IPS-18c (cell line): ENCODE data around the gene SNHG17.
"Not testable (repeated sequence)": the region's sequence is repeated elsewhere in the genome, so short reads cannot be mapped to it uniquely, and the experiment has no call there.

Source experiments
- H3K4me3 ChIP-seq: 2 replicates; pipeline ENCODE4 v1.7.0; 2013; ENCODE audit warnings: low read depth, mild to moderate bottlenecking, low read length, moderate library complexity; ENCODE audit not compliant: insufficient read depth
- H3K9me3 ChIP-seq: one replicate; pipeline ENCODE4 v1.6.1; 2013; ENCODE audit warnings: mild to moderate bottlenecking, low read length, moderate library complexity; ENCODE audit not compliant: control insufficient read depth, insufficient read depth

Gene SNHG17

GRCh38 chr20:38434770-38435554, at the start of gene SNHG17:
SNHG17 (minus strand) TSS chr20:38435328.
- peak within 1 kb of the TSS; percentile 88 for H3K4me3 ChIP-seq
- no peaks in the 10 kb centered on the region for H3K9me3 ChIP-seq

- Histone ChIP-seq H3K4me3 (no peak overlapping the region), H3K9me3 (no peaks in the 10 kb centered on the region)
These were observed 44.5 kb upstream of the SNHG17 start for GRCh38 chr20:38479596-38479995.

- H3K4me3 ChIP-seq = no peak overlapping the region
These were observed 42.6 kb upstream of the SNHG17 start for GRCh38 chr20:38477747-38478146.

GRCh38 chr20:38473367-38473795, 38.3 kb upstream of the SNHG17 start:
- Histone ChIP-seq H3K4me3 (peak overlapping the region; percentile 84), H3K9me3 (no peaks in the 10 kb centered on the region)

More at GRCh38 chr20:38477747-38478146, 42.6 kb upstream of the SNHG17 start:
- H3K9me3 ChIP-seq = no peaks in the 10 kb centered on the region

- H3K9me3 ChIP-seq = no peaks in the 10 kb centered on the region
- peak within 1 kb of the TSS; percentile 84 for H3K4me3 ChIP-seq
These were observed 37.6 kb upstream of the SNHG17 start, which contains the start of gene RALGAPB for GRCh38 chr20:38472513-38473366. RALGAPB (plus strand) TSS chr20:38472843; CDS start chr20:38488433, 15,590 bp downstream.

- Histone ChIP-seq H3K4me3 (peak overlapping the region; percentile 73), H3K9me3 (no peaks in the 10 kb centered on the region)
These were observed 36.9 kb upstream of the SNHG17 start for GRCh38 chr20:38471987-38472512.

- Histone ChIP-seq H3K9me3 (no peaks in the 10 kb centered on the region), H3K4me3 (no peak overlapping the region)
These were observed 36.1 kb upstream of the SNHG17 start for GRCh38 chr20:38471245-38471644.

- Histone ChIP-seq H3K4me3 (no peak overlapping the region), H3K9me3 (no peaks in the 10 kb centered on the region)
These were observed 31.9 kb upstream of the SNHG17 start for GRCh38 chr20:38466983-38467382.

- Histone ChIP-seq H3K9me3 (no peaks in the 10 kb centered on the region), H3K4me3 (no peak overlapping the region)
These were observed 31.0 kb upstream of the SNHG17 start for GRCh38 chr20:38466171-38466570.

GRCh38 chr20:38461569-38461968, 26.4 kb upstream of the SNHG17 start:
- not testable (repeated sequence) for H3K9me3 ChIP-seq, H3K4me3 ChIP-seq

- H3K4me3 ChIP-seq, H3K9me3 ChIP-seq: not testable (repeated sequence)
These were observed 26.0 kb upstream of the SNHG17 start for GRCh38 chr20:38461167-38461566.

GRCh38 chr20:38460631-38461030, 25.5 kb upstream of the SNHG17 start:
- not testable (repeated sequence) for H3K4me3 ChIP-seq

GRCh38 chr20:38460040-38460623, 25.0 kb upstream of the SNHG17 start:
- no peaks in the 10 kb centered on the region for H3K9me3 ChIP-seq
- no peak overlapping the region for H3K4me3 ChIP-seq

More at GRCh38 chr20:38460631-38461030, 25.5 kb upstream of the SNHG17 start:
- not testable (repeated sequence) for H3K9me3 ChIP-seq

- Histone ChIP-seq H3K4me3 (no peak overlapping the region), H3K9me3 (no peaks in the 10 kb centered on the region)
These were observed 23.2 kb upstream of the SNHG17 start for GRCh38 chr20:38458314-38458713.

GRCh38 chr20:38454556-38455473, 19.7 kb upstream of the SNHG17 start:
- H3K9me3 ChIP-seq = no peaks in the 10 kb centered on the region
- no peak overlapping the region for H3K4me3 ChIP-seq

- no peak overlapping the region for H3K4me3 ChIP-seq
- H3K9me3 ChIP-seq = no peaks in the 10 kb centered on the region
These were observed 18.8 kb upstream of the SNHG17 start for GRCh38 chr20:38453941-38454340.
